ENCODE results near the gene STAT5B. TPM values are rescaled to one million over a fixed set of nuclear protein-coding genes. Genes with fewer than 3 reads are reported as not detected.
A peak's percentile ranks its signal among the peaks of the same experiment; 100 is the strongest.

Gene STAT5B
- total RNA-seq, 1 experiment from 2014 or later, result 42.9 TPM

DNA sequence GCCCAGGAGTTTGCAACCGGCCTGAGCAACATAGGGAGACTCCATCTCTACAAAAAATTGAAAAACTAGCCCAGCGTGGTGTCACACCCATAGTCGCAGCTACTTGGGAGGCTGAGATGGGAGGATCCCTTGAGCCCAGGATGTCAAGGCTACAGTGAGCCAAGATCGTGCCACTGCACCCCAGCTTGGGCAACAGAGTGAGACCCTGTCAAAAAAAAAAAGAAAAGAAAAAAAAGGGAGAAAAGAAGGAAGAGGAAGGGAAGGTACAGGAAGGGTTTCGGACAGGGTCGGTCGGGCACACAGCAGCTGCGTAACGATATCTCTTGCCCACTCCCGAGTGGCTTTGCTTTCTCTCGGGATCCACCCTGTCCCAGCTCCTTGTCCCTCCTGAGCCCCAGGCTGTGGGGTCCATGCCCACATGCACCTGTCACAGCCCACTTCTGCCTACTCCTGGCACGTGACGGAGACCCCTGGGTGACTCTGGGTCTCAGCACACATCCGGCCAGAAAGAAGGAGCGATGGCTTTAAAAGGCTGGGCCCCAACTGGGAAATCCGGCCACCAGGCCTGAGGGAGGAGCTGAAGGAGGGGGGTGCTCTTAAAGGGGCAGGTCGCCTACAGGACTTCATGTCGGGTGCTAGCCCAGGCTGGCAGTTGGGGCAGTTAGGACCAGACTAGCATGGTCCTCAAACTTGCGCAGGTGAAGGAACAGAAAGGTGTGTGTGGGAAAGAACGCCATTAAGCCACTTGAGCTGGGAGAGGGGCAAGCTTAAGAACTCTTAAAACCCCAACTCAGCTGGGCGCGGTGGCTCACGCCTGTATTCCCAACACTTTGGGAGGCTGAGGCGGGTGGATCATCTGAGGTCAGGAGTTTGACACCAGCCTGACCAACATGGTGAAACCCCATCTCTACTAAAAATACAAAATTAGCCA is 82.0 kb downstream of the STAT5B start, which contains the start of gene GHDC:
Gene GHDC, minus strand, starts transcription at position 526 of the 931 bp plus-strand sequence. CDS start 913 bp downstream, outside the sequence.
- no peaks in the 10 kb centered on the region for H3K9me3 ChIP-seq (ENCODE audit: control insufficient read depth, low read depth, low read length)
- Mint-ChIP-seq H3K9me3 (no peaks in the 10 kb centered on the region), H3K27ac (peak within 1 kb of the TSS in 2 of 3 experiments; percentile 86 to 91; a peak in 3 of 7 replicates), H3K4me1 (peaks cover 11 to 17% of the 10 kb centered on the region in 2 experiments), H3K36me3 (ENCODE audit: insufficient read depth in 1 of 3, low read depth in 3 of 3) (no peaks in the 10 kb centered on the region), H3K27me3 (ENCODE audit: low read depth) (no peaks in the 10 kb centered on the region), H3K4me3 (peak within 1 kb of the TSS; percentile 66 to 72)
- H3K4me1 ChIP-seq (ENCODE audit: insufficient read depth, low read length), result no peaks in the 10 kb centered on the region
- H3K9ac ChIP-seq (ENCODE audit: extremely low read depth, insufficient read length, low read length), result no peak within 1 kb of the TSS
- H3K56ac ChIP-seq (ENCODE audit: insufficient read length, low read depth, low read length), result no peak within 1 kb of the TSS
- no peaks in the 10 kb centered on the region for H3K79me1 ChIP-seq (ENCODE audit: insufficient read depth, low read depth, low read length, poor library complexity, severe bottlenecking)
- no peak within 1 kb of the TSS for H4K91ac ChIP-seq (ENCODE audit: insufficient read length, low read depth, low read length)
- H3K79me2 ChIP-seq (ENCODE audit: insufficient read depth, low read length), result no peaks in the 10 kb centered on the region
- no peaks in the 10 kb centered on the region for H4K20me1 ChIP-seq (ENCODE audit: control insufficient read depth, insufficient read depth, insufficient read length)
- H2BK120ac ChIP-seq (ENCODE audit: low read depth, low read length, poor library complexity, severe bottlenecking), result no peak within 1 kb of the TSS
- peaks cover 3% of the 10 kb centered on the region for H3K23me2 ChIP-seq (ENCODE audit: insufficient read length, low read depth, low read length, poor library complexity, severe bottlenecking)
- H3K14ac ChIP-seq (ENCODE audit: insufficient read depth, low read length), result peak within 1 kb of the TSS; percentile 23; the same call in 1 of the 2 replicates
- no peak within 1 kb of the TSS for H3K23ac ChIP-seq (ENCODE audit: insufficient read length, low read depth, low read length)
- no peak within 1 kb of the TSS for H2AK5ac ChIP-seq (ENCODE audit: insufficient read length, low read length)
- no peak within 1 kb of the TSS for H3K4ac ChIP-seq (ENCODE audit: low read depth, low read length)
- peak within 1 kb of the TSS; percentile 69 for H3K4me2 ChIP-seq (ENCODE audit: insufficient read depth, insufficient read length, low read length)
- H4K5ac ChIP-seq (ENCODE audit: insufficient read length, low read depth, low read length), result no peak within 1 kb of the TSS
- no peak within 1 kb of the TSS for H2BK20ac ChIP-seq (ENCODE audit: low read depth, low read length, poor library complexity, severe bottlenecking)
- no peak within 1 kb of the TSS for H4K8ac ChIP-seq (replicated peaks; ENCODE audit: insufficient read length, low read depth, low read length)
- H2BK12ac ChIP-seq (ENCODE audit: insufficient read length, low read depth, low read length), result no peak within 1 kb of the TSS
- no peaks in the 10 kb centered on the region for H3K27me3 ChIP-seq (ENCODE audit: insufficient read depth, low read length)
- DNase-seq, result peak; percentile 88
- TF ChIP-seq, protein P1, sequence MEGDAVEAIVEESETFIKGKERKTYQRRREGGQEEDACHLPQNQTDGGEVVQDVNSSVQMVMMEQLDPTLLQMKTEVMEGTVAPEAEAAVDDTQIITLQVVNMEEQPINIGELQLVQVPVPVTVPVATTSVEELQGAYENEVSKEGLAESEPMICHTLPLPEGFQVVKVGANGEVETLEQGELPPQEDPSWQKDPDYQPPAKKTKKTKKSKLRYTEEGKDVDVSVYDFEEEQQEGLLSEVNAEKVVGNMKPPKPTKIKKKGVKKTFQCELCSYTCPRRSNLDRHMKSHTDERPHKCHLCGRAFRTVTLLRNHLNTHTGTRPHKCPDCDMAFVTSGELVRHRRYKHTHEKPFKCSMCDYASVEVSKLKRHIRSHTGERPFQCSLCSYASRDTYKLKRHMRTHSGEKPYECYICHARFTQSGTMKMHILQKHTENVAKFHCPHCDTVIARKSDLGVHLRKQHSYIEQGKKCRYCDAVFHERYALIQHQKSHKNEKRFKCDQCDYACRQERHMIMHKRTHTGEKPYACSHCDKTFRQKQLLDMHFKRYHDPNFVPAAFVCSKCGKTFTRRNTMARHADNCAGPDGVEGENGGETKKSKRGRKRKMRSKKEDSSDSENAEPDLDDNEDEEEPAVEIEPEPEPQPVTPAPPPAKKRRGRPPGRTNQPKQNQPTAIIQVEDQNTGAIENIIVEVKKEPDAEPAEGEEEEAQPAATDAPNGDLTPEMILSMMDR (conservative IDR thresholded peaks at IDR 0.05), result no peak
- H2BK15ac ChIP-seq (ENCODE audit: low read depth, low read length), result no peak within 1 kb of the TSS
- H3K18ac ChIP-seq (ENCODE audit: insufficient read length, low read depth, low read length), result peak within 1 kb of the TSS; percentile 28
- no peak within 1 kb of the TSS for H3T11ph ChIP-seq (ENCODE audit: low read length)
- no CpG with 5 or more reads among the region's 24 CpGs for WGBS (ENCODE audit: extremely low coverage, insufficient read length, low lambda C conversion rate)
- no peak within 1 kb of the TSS for H3K27ac ChIP-seq (ENCODE audit: insufficient read length, low read depth, low read length)
- H2AFZ ChIP-seq (ENCODE audit: low read length), result peak within 1 kb of the TSS; percentile 17
- no peak within 1 kb of the TSS for H2BK5ac ChIP-seq (ENCODE audit: insufficient read length, low read length)

All from H9 (cell line).